H9 (cell line): ENCODE measurements around the gene MYLK4. TPM values are rescaled to one million over a fixed set of nuclear protein-coding genes. Genes with fewer than 3 reads are reported as not detected.

Experiments
- DNase-seq: peaks from one replicate; pipeline ENCODE4 v3.0.0-alpha.2; 2017
- H2AFZ ChIP-seq: one replicate; pipeline ENCODE4 v1.6.1; 2013; ENCODE audit warnings: mild to moderate bottlenecking, low read length, control low read depth, moderate library complexity
- H2AK5ac ChIP-seq: 2 replicates; pipeline ENCODE4 v1.6.1; 2013; ENCODE audit warnings: low read length, control low read depth, mixed read lengths; ENCODE audit not compliant: insufficient read length
- H2BK120ac ChIP-seq: one replicate; pipeline ENCODE4 v1.6.1; 2013; ENCODE audit warnings: low read depth, mild to moderate bottlenecking, low read length, control low read depth, inconsistent platforms; ENCODE audit not compliant: poor library complexity, severe bottlenecking
- H2BK12ac ChIP-seq: 2 replicates; pipeline ENCODE4 v1.6.1; 2013; ENCODE audit warnings: low read length, control low read depth, mixed read lengths, low read depth; ENCODE audit not compliant: insufficient read length
- H2BK15ac ChIP-seq: 2 replicates; pipeline ENCODE4 v1.6.1; 2013; ENCODE audit warnings: low read depth, low read length, control low read depth
- H2BK20ac ChIP-seq: one replicate; pipeline ENCODE4 v1.6.1; 2013; ENCODE audit warnings: low read depth, mild to moderate bottlenecking, low read length, control low read depth, inconsistent platforms; ENCODE audit not compliant: poor library complexity, severe bottlenecking
- H2BK5ac ChIP-seq: 2 replicates; pipeline ENCODE4 v1.6.1; 2013; ENCODE audit warnings: low read length, control low read depth, mixed read lengths; ENCODE audit not compliant: insufficient read length
- H3K14ac ChIP-seq: 2 replicates; pipeline ENCODE4 v1.6.1; 2013; ENCODE audit warnings: low read length, control low read depth; ENCODE audit not compliant: insufficient read depth
- H3K18ac ChIP-seq: 2 replicates; pipeline ENCODE4 v1.6.1; 2013; ENCODE audit warnings: low read depth, mild to moderate bottlenecking, mixed read lengths, low read length, control low read depth; ENCODE audit not compliant: insufficient read length
- H3K23ac ChIP-seq: 2 replicates; pipeline ENCODE4 v1.6.1; 2013; ENCODE audit warnings: low read length, control low read depth, mixed read lengths, low read depth; ENCODE audit not compliant: insufficient read length
- H3K23me2 ChIP-seq: 2 replicates; pipeline ENCODE4 v1.6.1; 2013; ENCODE audit warnings: low read depth, mild to moderate bottlenecking, mixed read lengths, low read length, control low read depth; ENCODE audit not compliant: insufficient read length, poor library complexity, severe bottlenecking
- H3K27ac ChIP-seq: 2 replicates; pipeline ENCODE4 v1.5.1; 2013; ENCODE audit warnings: low read length, control low read depth, mixed read lengths, low read depth; ENCODE audit not compliant: insufficient read length
- H3K27me3 ChIP-seq: 2 replicates; pipeline ENCODE4 v1.6.1; 2013; ENCODE audit warnings: low read length, control low read depth, inconsistent platforms; ENCODE audit not compliant: insufficient read depth
- H3K4ac ChIP-seq: 2 replicates; pipeline ENCODE4 v1.6.1; 2013; ENCODE audit warnings: low read depth, mild to moderate bottlenecking, control low read depth, inconsistent platforms, low read length, moderate library complexity
- H3K4me1 ChIP-seq: 2 replicates; pipeline ENCODE4 v1.6.1; 2013; ENCODE audit warnings: low read length, control low read depth, inconsistent platforms; ENCODE audit not compliant: insufficient read depth
- H3K4me2 ChIP-seq: 2 replicates; pipeline ENCODE4 v1.6.1; 2013; ENCODE audit warnings: low read length, control low read depth, mixed read lengths; ENCODE audit not compliant: insufficient read length, insufficient read depth
- H3K56ac ChIP-seq: 2 replicates; pipeline ENCODE4 v1.6.1; 2013; ENCODE audit warnings: low read depth, mild to moderate bottlenecking, mixed read lengths, low read length, control low read depth; ENCODE audit not compliant: insufficient read length
- H3K79me1 ChIP-seq: 2 replicates; pipeline ENCODE4 v1.6.1; 2013; ENCODE audit warnings: low read depth, mild to moderate bottlenecking, moderate library complexity, low read length, control low read depth, inconsistent platforms; ENCODE audit not compliant: insufficient read depth, poor library complexity, severe bottlenecking
- H3K79me2 ChIP-seq: 2 replicates; pipeline ENCODE4 v1.6.1; 2013; ENCODE audit warnings: low read length, control low read depth, inconsistent platforms; ENCODE audit not compliant: insufficient read depth
- H3K9ac ChIP-seq: 2 replicates; pipeline ENCODE4 v1.6.1; 2013; ENCODE audit warnings: low read length, control low read depth, mixed read lengths; ENCODE audit not compliant: insufficient read length; ENCODE audit errors: extremely low read depth
- H3K9me3 ChIP-seq: one replicate; pipeline ENCODE4 v1.6.1; 2013; ENCODE audit warnings: low read depth, low read length, inconsistent platforms; ENCODE audit not compliant: control insufficient read depth
- H3T11ph ChIP-seq: one replicate; pipeline ENCODE4 v1.6.1; 2013; ENCODE audit warnings: mild to moderate bottlenecking, low read length, control low read depth, inconsistent platforms
- H4K20me1 ChIP-seq: one replicate; pipeline ENCODE4 v1.6.1; 2013; ENCODE audit not compliant: control insufficient read depth, insufficient read length, insufficient read depth
- H4K5ac ChIP-seq: 2 replicates; pipeline ENCODE4 v1.6.1; 2013; ENCODE audit warnings: low read depth, mild to moderate bottlenecking, mixed read lengths, low read length, control low read depth; ENCODE audit not compliant: insufficient read length
- H4K8ac ChIP-seq: replicated peaks from 2 replicates; pipeline ENCODE4 v1.6.1; 2013; ENCODE audit warnings: low read length, control low read depth, mixed read lengths, low read depth; ENCODE audit not compliant: insufficient read length
- H4K91ac ChIP-seq: 2 replicates; pipeline ENCODE4 v1.6.1; 2013; ENCODE audit warnings: low read depth, mild to moderate bottlenecking, moderate library complexity, mixed read lengths, low read length, control low read depth; ENCODE audit not compliant: insufficient read length
- H3K27ac Mint-ChIP-seq, 3 experiments: 2 replicates in 2 of 3; 3 replicates in 1 of 3; pipeline ENCODE4 v1.8.0; 2020 to 2021; ENCODE audit warnings: mixed read lengths in 3 of 3, mild to moderate bottlenecking in 1 of 3, moderate library complexity in 1 of 3
- H3K27me3 Mint-ChIP-seq: 2 replicates; pipeline ENCODE4 v1.8.0; 2021; ENCODE audit warnings: low read depth, mild to moderate bottlenecking, moderate library complexity, mixed read lengths
- H3K36me3 Mint-ChIP-seq, 3 experiments: 2 replicates in 2 of 3; 3 replicates in 1 of 3; pipeline ENCODE4 v1.8.0; 2020 to 2021; ENCODE audit warnings: low read depth in 3 of 3, mixed read lengths in 3 of 3; ENCODE audit not compliant: insufficient read depth in 1 of 3
- H3K4me1 Mint-ChIP-seq, 2 experiments: 2 replicates each; pipeline ENCODE4 v1.8.0; 2020; ENCODE audit warnings: mixed read lengths in 2 of 2
- H3K4me3 Mint-ChIP-seq, 2 experiments: 2 replicates in 1 of 2; 3 replicates in 1 of 2; pipeline ENCODE4 v1.8.0; 2020 to 2021; ENCODE audit warnings: mild to moderate bottlenecking in 2 of 2, mixed read lengths in 2 of 2, moderate library complexity in 1 of 2
- H3K9me3 Mint-ChIP-seq, 2 experiments: 2 replicates in 1 of 2; 3 replicates in 1 of 2; pipeline ENCODE4 v1.8.0; 2020; ENCODE audit warnings: mild to moderate bottlenecking in 2 of 2, mixed read lengths in 2 of 2, moderate library complexity in 1 of 2
- WGBS: extraction: QIAGEN DNeasy Blood & Tissue Kit; methylation state at CpG from one replicate; pipeline ENCODE4 v1.1.7; 2013; ENCODE audit warnings: missing lambda C conversion rate, low lambda C conversion rate, mixed read lengths; ENCODE audit not compliant: insufficient read length; ENCODE audit errors: extremely low coverage; 5-methylcytosine and 5-hydroxymethylcytosine counted together
- total RNA-seq: library from RNA; stranded (reverse); gene quantifications from 2 replicates; pipeline ENCODE4 v1.2.1, GENCODE V29; 2021
- TF ChIP-seq, protein P1 (sequence below): fragments of 200-600 bp; sonication (generic); conservative IDR thresholded peaks from 3 replicates; pipeline ENCODE4 v1.8.0; 2021; ENCODE audit warnings: antibody characterized with exemption, mild to moderate bottlenecking

The MYLK4 gene
- total RNA-seq, 1 experiment from 2014 or later, result 0.28 TPM

DNA sequence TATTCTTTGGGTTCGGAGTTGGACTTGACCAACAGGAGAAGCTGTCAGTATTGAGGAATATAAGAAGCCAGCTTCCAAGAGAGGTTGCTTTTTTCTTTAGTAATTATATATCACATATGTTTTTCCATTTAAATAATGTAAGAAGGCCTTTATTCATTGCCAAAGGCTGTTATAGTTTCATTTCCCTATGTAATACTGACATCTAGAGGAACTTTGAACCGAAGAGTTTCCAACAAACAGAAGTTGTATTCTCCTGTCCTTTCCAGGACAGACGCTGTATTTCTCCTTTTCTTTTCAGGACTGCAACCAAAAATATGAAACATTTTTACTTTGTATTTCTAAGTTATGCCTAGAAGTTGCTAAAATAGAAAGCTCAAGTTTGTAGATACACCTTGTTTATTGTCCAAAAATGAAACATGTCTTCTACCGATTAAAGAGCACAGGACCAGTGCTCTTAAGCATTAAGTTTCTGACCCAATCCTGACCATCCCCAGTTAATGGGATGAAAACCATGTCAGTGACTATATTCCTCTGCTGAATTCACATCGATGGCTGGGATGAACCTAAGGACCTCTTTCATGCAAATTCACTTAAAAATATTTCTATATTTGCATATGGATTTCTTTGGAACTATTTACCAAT, 55.1 kb downstream of the MYLK4 start:
- no peak overlapping the region for H3K4me3 Mint-ChIP-seq

More for the DNA sequence above, 55.1 kb downstream of the MYLK4 start:
- Histone ChIP-seq H2AK5ac (no peak overlapping the region), H2BK15ac (no peak overlapping the region), H4K20me1 (no peaks in the 10 kb centered on the region), H3K23ac (no peak overlapping the region), H3T11ph (no peak overlapping the region), H3K27me3 (no peaks in the 10 kb centered on the region), H2BK120ac (no peak overlapping the region), H3K4me1 (no peaks in the 10 kb centered on the region), H2BK20ac (no peak overlapping the region), H4K5ac (no peak overlapping the region), H3K14ac (no peak overlapping the region), H3K79me2 (no peaks in the 10 kb centered on the region), H3K18ac (no peak overlapping the region), H2BK5ac (no peak overlapping the region), H3K9ac (no peak overlapping the region), H3K23me2 (no peaks in the 10 kb centered on the region), H2AFZ (no peak overlapping the region), H3K9me3 (no peaks in the 10 kb centered on the region), H4K91ac (no peak overlapping the region), H3K4me2 (no peak overlapping the region), H3K56ac (no peak overlapping the region), H3K79me1 (no peaks in the 10 kb centered on the region), H4K8ac (no peak overlapping the region), H3K4ac (no peak overlapping the region), H3K27ac (no peak overlapping the region), H2BK12ac (no peak overlapping the region)
- H3K27me3 Mint-ChIP-seq, result no peaks in the 10 kb centered on the region; the same call in 1 of the 2 replicates
- no peak overlapping the region for H3K27ac Mint-ChIP-seq
- DNase-seq, result no peak
- H3K9me3 Mint-ChIP-seq, result no peaks in the 10 kb centered on the region
- no peaks in the 10 kb centered on the region for H3K4me1 Mint-ChIP-seq
- WGBS, result no CpG with 5 or more reads among the region's 5 CpGs
- TF ChIP-seq, protein P1, sequence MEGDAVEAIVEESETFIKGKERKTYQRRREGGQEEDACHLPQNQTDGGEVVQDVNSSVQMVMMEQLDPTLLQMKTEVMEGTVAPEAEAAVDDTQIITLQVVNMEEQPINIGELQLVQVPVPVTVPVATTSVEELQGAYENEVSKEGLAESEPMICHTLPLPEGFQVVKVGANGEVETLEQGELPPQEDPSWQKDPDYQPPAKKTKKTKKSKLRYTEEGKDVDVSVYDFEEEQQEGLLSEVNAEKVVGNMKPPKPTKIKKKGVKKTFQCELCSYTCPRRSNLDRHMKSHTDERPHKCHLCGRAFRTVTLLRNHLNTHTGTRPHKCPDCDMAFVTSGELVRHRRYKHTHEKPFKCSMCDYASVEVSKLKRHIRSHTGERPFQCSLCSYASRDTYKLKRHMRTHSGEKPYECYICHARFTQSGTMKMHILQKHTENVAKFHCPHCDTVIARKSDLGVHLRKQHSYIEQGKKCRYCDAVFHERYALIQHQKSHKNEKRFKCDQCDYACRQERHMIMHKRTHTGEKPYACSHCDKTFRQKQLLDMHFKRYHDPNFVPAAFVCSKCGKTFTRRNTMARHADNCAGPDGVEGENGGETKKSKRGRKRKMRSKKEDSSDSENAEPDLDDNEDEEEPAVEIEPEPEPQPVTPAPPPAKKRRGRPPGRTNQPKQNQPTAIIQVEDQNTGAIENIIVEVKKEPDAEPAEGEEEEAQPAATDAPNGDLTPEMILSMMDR, result peak; percentile 68
- no peaks in the 10 kb centered on the region for H3K36me3 Mint-ChIP-seq
